Ishikawa (cell line): Measurements from ENCODE around the gene CHAF1B.

Source experiments
- EP300 ChIP-seq: IDR thresholded peaks from 2 replicates; pipeline ENCODE4 v1.6.1; 2012; ENCODE audit warnings: borderline replicate concordance
- MAX ChIP-seq: IDR thresholded peaks from 2 replicates; pipeline ENCODE4 v1.6.1; 2012
- REST ChIP-seq: IDR thresholded peaks from 2 replicates; pipeline ENCODE4 v1.6.1; 2012; ENCODE audit warnings: low read depth, mild to moderate bottlenecking
- TCF12 ChIP-seq: IDR thresholded peaks from 2 replicates; pipeline ENCODE4 v1.6.1; 2012; ENCODE audit warnings: low read depth
- TEAD4 ChIP-seq: IDR thresholded peaks from 2 replicates; pipeline ENCODE4 v1.6.1; 2012
- USF1 ChIP-seq: IDR thresholded peaks from 2 replicates; pipeline ENCODE4 v1.6.1; 2012
- YY1 ChIP-seq: IDR thresholded peaks from 2 replicates; pipeline ENCODE4 v1.6.1; 2012; ENCODE audit warnings: low read depth

GRCh38 chr21:36412916-36413315 lies 27.7 kb downstream of the CHAF1B start:
- TF ChIP-seq EP300, result no peak
- no peak for TF ChIP-seq TCF12
- TF ChIP-seq REST, result no peak
- no peak for TF ChIP-seq TEAD4
- no peak for TF ChIP-seq YY1
- no peak for TF ChIP-seq MAX
- TF ChIP-seq USF1, result no peak
